GM18951 (cell line): ENCODE results near the gene EIF2D.

Experiments
- POLR2A ChIP-seq: IDR thresholded peaks from 4 replicates; pipeline ENCODE4 v1.6.1; 2011; ENCODE audit warnings: mild to moderate bottlenecking; ENCODE audit not compliant: insufficient read length, insufficient read depth; ENCODE audit errors: extremely low read depth
- in situ Hi-C: fragments of 300-500 bp; cut with MboI; formaldehyde crosslinking; loops from one replicate; pipeline ENCODE4 v1.12.0; 2022; ENCODE audit warnings: low sequenced_read_pairs, mixed read lengths, inconsistent platforms; ENCODE audit not compliant: unreplicated experiment

The EIF2D gene

DNA sequence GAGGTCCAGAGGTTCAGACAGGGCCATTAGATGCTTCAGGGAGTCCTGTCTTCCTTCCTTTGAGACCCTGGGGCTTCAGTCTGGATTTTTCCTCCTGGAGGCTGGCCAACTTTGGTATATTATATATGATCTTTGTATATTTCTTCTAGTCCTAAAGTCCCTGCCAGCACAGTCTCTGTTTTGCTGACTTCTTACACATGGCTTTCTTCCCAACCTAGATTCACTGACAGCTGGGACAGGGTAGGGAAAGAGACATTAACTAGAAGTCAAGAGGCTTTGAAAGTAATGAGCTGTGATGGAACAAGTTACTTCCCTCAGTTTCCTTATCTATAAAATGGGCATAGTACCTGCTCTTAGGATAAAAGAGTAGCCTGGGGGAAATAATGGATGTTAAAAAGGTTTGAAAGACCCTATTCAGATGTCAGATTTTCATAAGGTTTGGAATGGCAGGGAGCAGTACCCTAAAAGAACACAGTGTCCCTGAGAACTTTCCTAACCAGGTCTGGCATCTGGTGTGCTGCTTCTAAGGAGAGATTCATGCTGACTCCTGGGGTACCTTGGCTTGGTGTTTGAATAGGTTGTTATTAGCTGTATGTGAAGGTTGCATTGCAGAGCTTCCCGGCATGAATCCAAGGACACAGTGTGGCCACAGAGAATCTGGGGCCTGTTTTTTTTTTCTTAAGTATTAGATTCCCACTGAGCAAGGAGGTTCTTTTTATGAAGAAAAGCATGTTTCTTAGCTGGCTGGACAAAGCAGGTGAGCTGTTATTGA, 57.4 kb downstream of the EIF2D start:
- in situ Hi-C loops = no loop called here
- no peak for TF ChIP-seq POLR2A

DNA sequence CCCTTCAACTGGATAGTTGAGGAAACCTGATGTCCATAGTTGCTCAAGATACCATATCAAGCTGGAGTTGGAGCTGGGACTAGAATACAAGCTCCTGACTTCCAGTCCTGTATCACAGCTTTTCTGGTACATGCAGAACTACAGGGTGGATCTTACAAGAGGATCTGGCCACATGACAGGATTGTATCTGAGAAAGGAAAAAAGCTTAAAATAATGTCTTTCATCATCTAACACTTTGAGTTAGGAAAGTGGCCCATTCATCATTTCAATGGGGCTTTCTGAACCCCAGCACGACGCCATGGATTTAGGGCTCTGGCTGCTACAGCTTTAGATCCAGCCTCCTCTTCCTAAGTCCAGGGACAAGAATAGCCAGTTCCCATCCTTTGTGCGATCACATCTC, 58.1 kb downstream of the EIF2D start:
- TF ChIP-seq POLR2A = no peak
- in situ Hi-C loops = no loop called here

- in situ Hi-C loops = no loop called here
- TF ChIP-seq POLR2A = no peak
Observed at GRCh38 chr1:206551986-206552326, 60.3 kb downstream of the EIF2D start.

- in situ Hi-C loops = no loop called here
- no peak for TF ChIP-seq POLR2A
Observed at GRCh38 chr1:206551296-206551985, 60.8 kb downstream of the EIF2D start.

DNA sequence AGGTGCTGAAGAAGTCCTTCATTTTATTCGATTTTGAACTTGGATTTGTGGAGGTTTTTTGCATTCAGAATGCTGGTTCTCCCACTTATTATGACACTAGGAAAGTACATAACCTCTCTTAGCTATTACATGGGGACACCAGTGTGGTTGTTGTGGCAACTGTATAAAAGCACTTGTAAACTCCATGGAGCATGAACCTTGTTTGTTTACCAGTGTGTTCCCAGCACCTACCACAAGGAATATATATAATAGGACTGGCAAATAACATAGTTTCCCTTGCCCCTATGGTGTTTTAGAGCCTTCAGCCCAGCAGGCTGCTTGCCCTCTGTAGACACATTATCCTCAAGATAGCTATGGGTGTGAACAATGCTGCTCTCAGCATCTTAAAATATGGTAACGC, 61.8 kb downstream of the EIF2D start:
- in situ Hi-C loops = no loop called here
- no peak for TF ChIP-seq POLR2A

DNA sequence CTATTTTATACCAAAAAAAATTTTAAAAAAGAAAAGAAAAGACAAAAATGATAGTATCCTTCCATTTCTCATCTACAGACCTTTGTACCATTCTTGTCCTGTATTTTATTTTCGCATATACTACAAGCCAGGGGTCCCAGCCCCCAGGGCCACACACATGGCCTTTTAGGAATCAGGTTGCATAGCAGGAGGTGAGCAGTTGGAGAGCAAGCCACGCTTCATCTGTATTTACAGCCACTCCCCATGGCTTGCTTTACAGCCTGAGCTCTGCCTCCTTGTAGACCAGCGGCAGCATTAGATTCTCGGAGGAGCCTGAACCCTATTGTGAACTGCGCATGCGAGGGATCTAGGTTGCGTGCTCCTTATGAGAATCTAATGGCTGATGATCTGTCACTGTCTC, 65.2 kb downstream of the EIF2D start:
- in situ Hi-C loops = loop anchor here (5.0 kb wide), 1 partner anchor 35 kb away; no protein-coding TSS in a partner anchor

GRCh38 chr1:206545351-206545750, 66.9 kb downstream of the EIF2D start:
- no peak for TF ChIP-seq POLR2A
- in situ Hi-C loops = loop anchor here (5.0 kb wide), 1 partner anchor 37 kb away; no protein-coding TSS in a partner anchor

More for the DNA sequence above, 65.2 kb downstream of the EIF2D start:
- no peak for TF ChIP-seq POLR2A

DNA sequence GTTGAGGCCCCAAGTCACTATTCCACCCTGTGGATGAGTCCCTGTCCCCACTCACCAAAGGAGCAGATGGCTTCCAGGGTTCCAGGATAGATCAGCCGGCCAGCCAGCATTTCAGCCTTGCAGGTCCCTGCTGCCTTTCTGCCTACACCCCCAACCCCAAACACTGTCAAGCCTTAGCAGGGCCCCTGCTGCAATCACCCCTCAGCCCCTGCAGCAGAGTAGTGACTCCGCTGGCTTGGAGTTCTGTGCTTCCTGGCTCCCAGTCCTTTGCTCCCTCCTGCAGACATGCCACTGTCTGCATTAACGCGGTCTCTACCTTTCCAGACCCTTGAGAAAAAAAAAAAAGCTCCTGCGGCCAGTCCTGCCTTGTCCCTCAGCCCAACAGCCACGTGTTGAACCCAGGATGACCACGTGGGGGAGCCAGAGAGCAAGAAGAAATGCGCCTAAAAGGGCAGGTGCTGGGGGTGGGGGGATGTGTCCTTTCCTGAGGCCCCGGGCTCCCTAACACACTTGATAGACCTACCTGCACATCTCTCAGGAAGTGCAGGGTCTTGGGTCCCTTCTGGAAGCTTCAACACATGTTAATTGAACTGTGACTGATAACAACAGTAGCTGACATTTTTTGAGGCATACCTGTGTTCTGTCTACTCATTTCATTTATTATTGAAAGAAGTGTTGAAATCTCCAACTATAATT, 67.6 kb downstream of the EIF2D start:
- in situ Hi-C loops = loop anchor here (5.0 kb wide), 1 partner anchor 38 kb away; no protein-coding TSS in a partner anchor
- no peak for TF ChIP-seq POLR2A
